Naive thymus-derived CD4-positive, alpha-beta T cell (primary cell): ENCODE data around the gene LUC7L2. TPM values are rescaled to one million over a fixed set of nuclear protein-coding genes. Genes with fewer than 3 reads are reported as not detected.
A peak's percentile ranks its signal among the peaks of the same experiment; 100 is the strongest.

Experiments used
- ATAC-seq: fragments of 150-1000 bp; cut with Tn5 transposase; 2 replicates; pipeline ENCODE4 v1.10.0; 2021; ENCODE audit warnings: mild to moderate bottlenecking, moderate library complexity
- CTCF ChIA-PET: fragments of 350-600 bp; sonication (Branson Sonifier 250); formaldehyde crosslinking; loops from one replicate; lab custom pipeline; 2021; ENCODE audit warnings: antibody characterized with exemption; lab: Charles Lee
- POLR2A ChIA-PET: fragments of 350-600 bp; sonication (Branson Sonifier 250); formaldehyde crosslinking; loops from one replicate; lab custom pipeline; 2021; ENCODE audit warnings: antibody characterized with exemption, inconsistent platforms; lab: Charles Lee
- DNase-seq, 9 donors: peaks; one replicate each; pipeline versions ENCODE4 v3.0.0 to v3.0.0-alpha.2; 2020 to 2022; ENCODE audit warnings: mixed read lengths in 1 of 9
- H3K27ac ChIP-seq: one replicate; pipeline ENCODE4 v1.7.0; 2013; ENCODE audit warnings: mild to moderate bottlenecking, low read depth, low read length, moderate library complexity
- H3K27me3 ChIP-seq, 2 donors: one replicate each; pipeline ENCODE4 v1.7.0; 2013; ENCODE audit warnings: low read length in 2 of 2, mild to moderate bottlenecking in 2 of 2, moderate library complexity in 2 of 2; ENCODE audit not compliant: control insufficient read depth in 2 of 2, insufficient read depth in 2 of 2
- H3K36me3 ChIP-seq, 3 experiments: 1 replicate in 2 of 3; 2 replicates in 1 of 3; pipeline ENCODE4 v1.7.0; 2013; ENCODE audit warnings: low read length in 3 of 3, mild to moderate bottlenecking in 3 of 3, moderate library complexity in 1 of 3; ENCODE audit not compliant: insufficient read depth in 3 of 3, control insufficient read depth in 2 of 3
- H3K4me1 ChIP-seq, 2 donors: one replicate each; pipeline ENCODE4 v1.7.0; 2013; ENCODE audit warnings: low read length in 2 of 2, mild to moderate bottlenecking in 2 of 2, moderate library complexity in 1 of 2; ENCODE audit not compliant: control insufficient read depth in 2 of 2, insufficient read depth in 2 of 2
- H3K4me3 ChIP-seq: 2 replicates; pipeline ENCODE4 v1.7.0; 2013; ENCODE audit warnings: mild to moderate bottlenecking, low read length
- H3K9me3 ChIP-seq, 3 experiments: 1 replicate in 2 of 3; 2 replicates in 1 of 3; pipeline ENCODE4 v1.7.0; 2013; ENCODE audit warnings: low read length in 3 of 3; ENCODE audit not compliant: control insufficient read depth in 2 of 3
- H3K27ac Mint-ChIP-seq, 9 donors: one replicate each; pipeline ENCODE4 v1.8.0; 2020 to 2022; ENCODE audit warnings: mixed read lengths in 9 of 9, mild to moderate bottlenecking in 8 of 9, moderate library complexity in 5 of 9, inconsistent platforms in 2 of 9
- H3K27me3 Mint-ChIP-seq, 5 donors: one replicate each; pipeline ENCODE4 v1.8.0; 2021 to 2022; ENCODE audit warnings: mixed read lengths in 5 of 5, mild to moderate bottlenecking in 1 of 5
- H3K36me3 Mint-ChIP-seq, 5 donors: one replicate each; pipeline ENCODE4 v1.8.0; 2020 to 2022; ENCODE audit warnings: mixed read lengths in 5 of 5, mild to moderate bottlenecking in 3 of 5, inconsistent platforms in 1 of 5
- H3K4me1 Mint-ChIP-seq, 7 donors: one replicate each; pipeline ENCODE4 v1.8.0; 2020 to 2022; ENCODE audit warnings: mixed read lengths in 7 of 7, mild to moderate bottlenecking in 3 of 7, inconsistent platforms in 1 of 7
- H3K4me3 Mint-ChIP-seq, 10 donors: one replicate each; pipeline ENCODE4 v1.8.0; 2020 to 2022; ENCODE audit warnings: mild to moderate bottlenecking in 10 of 10, mixed read lengths in 10 of 10, moderate library complexity in 6 of 10, inconsistent platforms in 2 of 10
- H3K9me3 Mint-ChIP-seq, 11 donors: one replicate each; pipeline ENCODE4 v1.8.0; 2020 to 2022; ENCODE audit warnings: mixed read lengths in 11 of 11, mild to moderate bottlenecking in 4 of 11, inconsistent platforms in 1 of 11, moderate library complexity in 1 of 11
- intact Hi-C, 2 donors: fragments of 100-400 bp; cut with micrococcal nuclease; formaldehyde crosslinking; loops; one replicate each; pipeline ENCODE4 v1.15.1; 2023
- polyA plus RNA-seq, 2 donors: library from polyadenylated mRNA; unstranded; fragments of 300-500 nt; fragmentation: Illumina TruSeq; gene quantifications; one replicate each; pipeline ENCODE4 v1.2.3, GENCODE V29; 2021
- total RNA-seq, 6 experiments: library from RNA in 5 of 6; stranded (reverse) in 5 of 6; gene quantifications; 1 replicate in 5 of 6; 2 replicates in 1 of 6; pipeline ENCODE4 v1.2.3 and lab custom pipeline; 2021 to 2026

Gene LUC7L2
- total and polyA plus RNA-seq, 7 experiments from 2014 or later = 59.6 to 183 (median 141) TPM

DNA sequence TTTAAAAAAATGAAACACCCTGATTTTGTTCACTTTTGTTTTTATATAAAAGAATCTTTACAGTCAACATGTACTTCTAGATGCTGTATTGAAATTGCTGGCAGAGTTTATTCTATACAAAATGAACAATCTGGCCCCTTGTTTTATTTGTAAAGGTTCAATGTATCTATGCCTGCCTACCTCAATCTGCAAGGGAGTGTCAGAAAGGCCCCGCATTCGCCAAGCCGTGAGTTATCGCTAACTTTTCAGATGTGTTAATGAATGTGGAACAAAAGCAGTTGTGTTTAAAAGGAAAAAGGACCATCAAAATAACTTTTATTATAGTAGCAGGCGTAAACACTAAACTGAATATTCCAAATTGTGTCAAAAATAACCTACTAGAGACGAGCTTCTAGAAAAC, 14.6 kb downstream of the LUC7L2 start:
- no peak for DNase-seq
- peaks cover 6 to 27% (median 8%) of the 10 kb centered on the region in 5 donors for H3K36me3 Mint-ChIP-seq

DNA sequence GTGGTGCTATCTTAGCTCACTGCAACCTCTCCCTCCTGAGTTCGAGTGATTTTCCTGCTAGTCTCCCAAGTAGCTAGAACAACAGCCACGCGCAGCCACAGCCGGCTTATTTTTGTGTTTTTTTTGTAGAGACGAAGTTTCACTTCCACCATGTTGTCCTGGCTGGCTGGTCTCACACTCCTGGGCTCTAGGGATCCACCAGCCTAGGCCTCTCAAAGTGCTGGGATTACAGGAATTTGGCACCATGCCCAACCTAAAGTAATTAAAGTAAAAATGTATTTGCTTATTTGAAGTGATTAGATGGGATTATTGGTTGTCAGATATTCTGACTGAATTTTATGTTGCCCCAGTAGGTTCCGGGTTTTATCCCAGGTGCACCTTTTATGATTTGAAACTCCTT, 22.7 kb downstream of the LUC7L2 start:
- intact Hi-C loops = no loop called here
- POLR2A ChIA-PET = interaction anchor here (0.6 kb wide), 1 partner anchor 29 kb away, joined by 3 read pairs; no protein-coding TSS in a partner anchor
- H3K4me3 Mint-ChIP-seq = no peak overlapping the region
- CTCF ChIA-PET = no interaction called here
- H3K9me3 ChIP-seq = no peaks in the 10 kb centered on the region
- peaks cover 3 to 14% (median 6%) of the 10 kb centered on the region in 7 donors for H3K4me1 Mint-ChIP-seq
- H3K4me3 ChIP-seq = no peak overlapping the region
- no peaks in the 10 kb centered on the region for H3K27me3 ChIP-seq
- peaks cover 0 to 45% (median 0%) of the 10 kb centered on the region in 3 experiments for H3K36me3 ChIP-seq
- H3K27ac Mint-ChIP-seq = no peak overlapping the region
- H3K36me3 Mint-ChIP-seq = peaks cover 4 to 22% (median 7%) of the 10 kb centered on the region in 5 donors
- DNase-seq (no peak), ATAC-seq (no peak)
- H3K4me1 ChIP-seq = no peaks in the 10 kb centered on the region
- H3K27ac ChIP-seq = no peak overlapping the region
- no peaks in the 10 kb centered on the region for H3K27me3 Mint-ChIP-seq
- no peaks in the 10 kb centered on the region for H3K9me3 Mint-ChIP-seq

More for the DNA sequence above, 14.6 kb downstream of the LUC7L2 start:
- Mint-ChIP-seq H3K27me3 (no peaks in the 10 kb centered on the region), H3K4me1 (peaks cover 36 to 74% (median 63%) of the 10 kb centered on the region in 7 donors), H3K27ac (peak overlapping the region in 4 of 9 donors; percentile 2 to 23 (median 10)), H3K4me3 (no peak overlapping the region), H3K9me3 (no peaks in the 10 kb centered on the region)
- H3K4me3 ChIP-seq = no peak overlapping the region
- H3K27ac ChIP-seq = no peak overlapping the region
- no peak for ATAC-seq
- CTCF ChIA-PET = no interaction called here
- POLR2A ChIA-PET = no interaction called here
- no peaks in the 10 kb centered on the region for H3K9me3 ChIP-seq
- H3K27me3 ChIP-seq = no peaks in the 10 kb centered on the region
- H3K36me3 ChIP-seq = peaks cover 4 to 30% (median 6%) of the 10 kb centered on the region in 3 experiments
- peaks cover 12 to 21% of the 10 kb centered on the region in 2 donors for H3K4me1 ChIP-seq
- intact Hi-C loops = loop anchor here in 1 of 2 donors (2.0 kb wide), 1 partner anchor 15 kb away; no protein-coding TSS in a partner anchor

DNA sequence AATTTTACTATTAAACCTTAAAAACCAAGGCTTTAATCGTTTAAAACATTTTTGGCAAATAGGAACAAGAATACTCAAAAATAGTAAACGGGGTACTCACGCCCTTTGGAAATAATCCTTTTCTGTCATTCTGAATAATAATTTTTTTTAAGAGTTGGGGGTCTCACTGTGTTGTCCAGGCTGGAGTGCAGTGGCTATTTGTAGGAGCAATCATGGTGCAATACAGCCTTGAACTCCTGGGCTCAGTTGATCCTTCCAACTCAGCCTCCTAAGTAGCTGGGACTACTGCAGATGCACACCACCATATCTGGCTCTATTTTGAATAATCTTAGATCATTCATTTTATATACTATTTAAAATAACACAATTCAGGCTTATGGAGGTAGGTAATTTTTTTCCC, 24.9 kb downstream of the LUC7L2 start:
- H3K9me3 Mint-ChIP-seq = no peaks in the 10 kb centered on the region
- H3K4me1 Mint-ChIP-seq = peaks cover 10 to 29% (median 24%) of the 10 kb centered on the region in 7 donors
- DNase-seq (no peak), ATAC-seq (no peak)
- Histone ChIP-seq H3K36me3 (peaks cover 0 to 40% (median 7%) of the 10 kb centered on the region in 3 experiments), H3K27ac (no peak overlapping the region), H3K27me3 (no peaks in the 10 kb centered on the region), H3K4me3 (no peak overlapping the region), H3K4me1 (no peaks in the 10 kb centered on the region), H3K9me3 (no peaks in the 10 kb centered on the region)
- H3K27ac Mint-ChIP-seq = no peak overlapping the region
- H3K27me3 Mint-ChIP-seq = no peaks in the 10 kb centered on the region
- H3K4me3 Mint-ChIP-seq = no peak overlapping the region
- peaks cover 4 to 34% (median 21%) of the 10 kb centered on the region in 5 donors for H3K36me3 Mint-ChIP-seq
- POLR2A ChIA-PET = interaction anchor here (1.0 kb wide), 1 partner anchor 44 kb away, joined by 3 read pairs; no protein-coding TSS in a partner anchor
- intact Hi-C loops = no loop called here
- CTCF ChIA-PET = no interaction called here

DNA sequence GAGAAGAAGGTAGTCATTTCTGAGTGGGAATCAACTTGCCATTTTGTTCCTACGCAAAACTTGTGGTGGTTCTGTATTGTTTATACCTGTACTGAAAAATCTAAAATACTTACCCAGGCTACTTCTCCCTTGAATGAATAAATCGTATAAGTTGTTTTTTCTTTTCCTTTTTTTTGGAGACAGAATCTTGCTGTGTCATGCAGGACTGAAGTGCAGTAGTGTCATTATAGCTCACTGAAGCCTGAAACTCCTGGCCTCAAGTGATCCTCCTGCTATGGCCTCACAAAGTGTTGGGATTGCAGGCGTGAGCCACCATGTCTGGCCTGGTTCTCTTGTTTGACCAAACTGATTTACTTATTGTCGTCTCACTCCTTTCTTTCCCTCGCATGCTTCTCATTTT, 27.9 kb downstream of the LUC7L2 start:
- Mint-ChIP-seq H3K9me3 (no peaks in the 10 kb centered on the region), H3K27ac (peak overlapping the region in 2 of 9 donors; percentile 3 to 40), H3K36me3 (peaks cover 4 to 36% (median 25%) of the 10 kb centered on the region in 5 donors), H3K4me1 (peaks cover 10 to 40% (median 34%) of the 10 kb centered on the region in 7 donors), H3K27me3 (no peaks in the 10 kb centered on the region), H3K4me3 (no peak overlapping the region)
- no peak for DNase-seq
- Histone ChIP-seq H3K27ac (no peak overlapping the region), H3K36me3 (peaks cover 4 to 36% (median 7%) of the 10 kb centered on the region in 3 experiments), H3K4me1 (no peaks in the 10 kb centered on the region), H3K4me3 (no peak overlapping the region), H3K27me3 (no peaks in the 10 kb centered on the region), H3K9me3 (no peaks in the 10 kb centered on the region)
- ChIA-PET CTCF (interaction anchor here (0.6 kb wide), 1 partner anchor 49 kb away, joined by 3 read pairs; no protein-coding TSS in a partner anchor), POLR2A (no interaction called here)
- no peak for ATAC-seq
- intact Hi-C loops = no loop called here

DNA sequence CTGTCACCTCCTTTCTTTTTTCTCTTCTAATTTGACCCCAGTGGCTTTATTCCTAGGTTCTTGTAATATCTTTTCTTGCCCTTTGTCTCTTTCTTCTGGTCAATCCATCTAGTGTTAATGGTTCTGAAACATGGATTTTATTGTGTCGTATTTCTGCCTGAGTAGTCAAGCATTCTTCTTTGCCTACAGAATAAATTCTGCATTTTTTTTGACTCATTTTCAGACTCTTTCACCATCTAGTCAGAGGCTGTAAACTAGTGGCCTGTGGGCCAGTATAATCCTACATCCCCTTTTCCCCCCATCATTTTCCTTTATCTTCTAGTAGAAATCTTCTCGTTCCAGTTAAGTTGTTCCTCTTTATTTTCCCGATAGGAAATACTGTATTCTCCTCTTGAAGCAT, 29.4 kb downstream of the LUC7L2 start:
- Histone ChIP-seq H3K27ac (no peak overlapping the region), H3K27me3 (no peaks in the 10 kb centered on the region), H3K9me3 (no peaks in the 10 kb centered on the region), H3K4me3 (no peak overlapping the region), H3K4me1 (peaks cover 2 to 8% of the 10 kb centered on the region in 2 donors), H3K36me3 (peaks cover 4 to 34% (median 7%) of the 10 kb centered on the region in 3 experiments)
- no peak for DNase-seq
- peak overlapping the region in 3 of 9 donors; percentile 25 to 48 (median 39) for H3K27ac Mint-ChIP-seq
- peaks cover 4 to 36% (median 28%) of the 10 kb centered on the region in 5 donors for H3K36me3 Mint-ChIP-seq
- H3K4me1 Mint-ChIP-seq = peaks cover 16 to 49% (median 41%) of the 10 kb centered on the region in 7 donors
- ChIA-PET CTCF (interaction anchor here (0.6 to 0.7 kb wide), 2 partner anchors 18 to 24 kb away, joined by 3 to 5 read pairs; no protein-coding TSS in a partner anchor), POLR2A (no interaction called here)
- no peak overlapping the region for H3K4me3 Mint-ChIP-seq
- ATAC-seq = no peak
- no peaks in the 10 kb centered on the region for H3K27me3 Mint-ChIP-seq
- intact Hi-C loops = loop anchor here in 1 of 2 donors (2.0 kb wide), 1 partner anchor 14 kb away; no protein-coding TSS in a partner anchor
- no peaks in the 10 kb centered on the region for H3K9me3 Mint-ChIP-seq

DNA sequence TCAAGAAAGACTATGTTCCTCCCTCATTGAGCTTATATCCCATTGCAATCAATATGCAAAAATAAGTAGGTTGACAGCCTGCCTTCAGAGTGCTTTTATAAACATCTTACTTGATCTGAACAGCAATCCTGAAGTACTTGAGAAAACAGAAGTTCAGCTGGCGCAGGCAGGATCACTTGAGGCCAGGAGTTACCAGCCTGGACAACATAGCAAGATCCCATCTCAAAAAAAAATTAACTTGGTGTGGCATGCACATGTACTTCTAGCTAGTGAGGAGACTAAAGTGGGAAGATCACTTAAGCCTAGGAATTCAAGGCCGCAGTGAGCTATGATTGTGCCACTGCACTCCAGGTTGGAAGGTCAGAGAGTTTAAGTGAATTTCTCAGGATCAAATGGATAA, 30.1 kb downstream of the LUC7L2 start:
- peaks cover 23 to 56% (median 48%) of the 10 kb centered on the region in 7 donors for H3K4me1 Mint-ChIP-seq
- no peaks in the 10 kb centered on the region for H3K9me3 Mint-ChIP-seq
- Histone ChIP-seq H3K27me3 (no peaks in the 10 kb centered on the region), H3K9me3 (no peaks in the 10 kb centered on the region), H3K4me3 (no peak overlapping the region), H3K27ac (no peak overlapping the region), H3K4me1 (peaks cover 5 to 15% of the 10 kb centered on the region in 2 donors), H3K36me3 (peaks cover 4 to 34% (median 7%) of the 10 kb centered on the region in 3 experiments)
- H3K27me3 Mint-ChIP-seq = no peaks in the 10 kb centered on the region
- H3K36me3 Mint-ChIP-seq = peaks cover 4 to 41% (median 27%) of the 10 kb centered on the region in 5 donors
- intact Hi-C loops = loop anchor here in 1 of 2 donors (2.0 kb wide), 1 partner anchor 15 kb away; no protein-coding TSS in a partner anchor
- ChIA-PET CTCF (no interaction called here), POLR2A (interaction anchor here (0.6 kb wide), 1 partner anchor 866 kb away, joined by 4 read pairs; no protein-coding TSS in a partner anchor)
- peak overlapping the region in 1 of 10 donors; percentile 32 for H3K4me3 Mint-ChIP-seq
- ATAC-seq = no peak
- no peak overlapping the region for H3K27ac Mint-ChIP-seq
- DNase-seq = no peak
